ENCODE measurements around the gene TMEM200A. TPM values are rescaled to one million over a fixed set of nuclear protein-coding genes. Genes with fewer than 3 reads are reported as not detected.

Gene TMEM200A
- total RNA-seq, 1 donor from 2014 or later: 11.3 TPM

DNA sequence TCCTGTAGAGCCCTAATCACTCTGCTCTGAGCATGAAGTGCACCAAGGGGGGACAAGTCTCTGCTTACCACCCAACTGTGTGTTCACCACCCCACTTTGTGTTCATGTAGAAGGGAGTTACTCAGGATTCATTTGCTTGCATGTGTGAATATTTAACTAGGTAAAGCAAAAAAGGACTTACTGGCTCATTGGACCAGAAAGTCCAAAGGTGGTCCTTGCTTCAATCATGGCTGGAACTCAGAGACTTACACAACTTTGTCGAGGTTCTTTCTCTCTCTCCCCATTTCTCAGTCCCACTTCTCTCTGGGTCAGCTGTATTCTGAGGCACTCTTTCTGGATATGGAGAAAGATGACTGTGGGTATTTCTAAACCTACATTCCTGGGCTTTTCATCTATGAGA is 4.0 kb downstream of the TMEM200A start:
- TF ChIP-seq, protein P1, sequence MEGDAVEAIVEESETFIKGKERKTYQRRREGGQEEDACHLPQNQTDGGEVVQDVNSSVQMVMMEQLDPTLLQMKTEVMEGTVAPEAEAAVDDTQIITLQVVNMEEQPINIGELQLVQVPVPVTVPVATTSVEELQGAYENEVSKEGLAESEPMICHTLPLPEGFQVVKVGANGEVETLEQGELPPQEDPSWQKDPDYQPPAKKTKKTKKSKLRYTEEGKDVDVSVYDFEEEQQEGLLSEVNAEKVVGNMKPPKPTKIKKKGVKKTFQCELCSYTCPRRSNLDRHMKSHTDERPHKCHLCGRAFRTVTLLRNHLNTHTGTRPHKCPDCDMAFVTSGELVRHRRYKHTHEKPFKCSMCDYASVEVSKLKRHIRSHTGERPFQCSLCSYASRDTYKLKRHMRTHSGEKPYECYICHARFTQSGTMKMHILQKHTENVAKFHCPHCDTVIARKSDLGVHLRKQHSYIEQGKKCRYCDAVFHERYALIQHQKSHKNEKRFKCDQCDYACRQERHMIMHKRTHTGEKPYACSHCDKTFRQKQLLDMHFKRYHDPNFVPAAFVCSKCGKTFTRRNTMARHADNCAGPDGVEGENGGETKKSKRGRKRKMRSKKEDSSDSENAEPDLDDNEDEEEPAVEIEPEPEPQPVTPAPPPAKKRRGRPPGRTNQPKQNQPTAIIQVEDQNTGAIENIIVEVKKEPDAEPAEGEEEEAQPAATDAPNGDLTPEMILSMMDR (IDR thresholded peaks at IDR 0.05; ENCODE audit: unreplicated experiment): no peak
- Mint-ChIP-seq H3K4me1 (peaks cover 12% of the 10 kb centered on the region), H3K4me3 (no peak overlapping the region)

DNA sequence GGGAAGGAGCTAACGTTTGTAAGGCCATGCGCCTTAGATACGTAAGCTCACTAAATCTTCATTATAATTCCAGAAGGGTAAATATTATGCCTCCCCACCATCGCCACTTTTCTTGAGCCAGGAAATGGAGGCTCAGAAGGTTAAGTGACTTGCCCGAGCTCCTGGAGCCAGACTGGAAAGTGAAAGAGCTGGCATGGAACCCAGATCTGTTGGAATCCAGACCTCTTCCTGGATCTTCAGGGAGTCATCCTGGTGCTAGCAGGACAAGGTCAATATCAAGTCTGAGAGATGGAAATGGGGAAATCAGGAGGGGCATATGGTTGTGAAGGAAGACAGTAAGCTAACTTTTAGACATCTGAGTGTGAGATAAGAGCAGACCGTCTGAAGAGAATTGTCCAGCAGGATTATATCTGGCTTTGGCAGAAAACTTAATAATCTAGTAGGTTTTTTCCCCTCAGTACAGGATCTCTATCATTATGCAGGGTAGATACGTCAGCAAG is 6.2 kb downstream of the TMEM200A start:
- H3K36me3 Mint-ChIP-seq: no peaks in the 10 kb centered on the region
- peaks cover 7% of the 10 kb centered on the region for H3K4me1 Mint-ChIP-seq
- H3K27ac Mint-ChIP-seq: no peak overlapping the region
- DNase-seq (ENCODE audit: low spot score in 2 of 2, unreplicated experiment in 2 of 2): no peak
- no peak overlapping the region for H3K4me3 Mint-ChIP-seq
- TF ChIP-seq, protein P1 (IDR thresholded peaks at IDR 0.05; ENCODE audit: unreplicated experiment): no peak
- peaks cover 16% of the 10 kb centered on the region for H3K27me3 Mint-ChIP-seq (ENCODE audit: low read depth)
- H3K9me3 Mint-ChIP-seq: peaks cover 4% of the 10 kb centered on the region

More for the DNA sequence above, 4.0 kb downstream of the TMEM200A start:
- H3K36me3 Mint-ChIP-seq: no peaks in the 10 kb centered on the region
- DNase-seq (ENCODE audit: low spot score in 2 of 2, unreplicated experiment in 2 of 2): no peak
- no peak overlapping the region for H3K27ac Mint-ChIP-seq
- H3K9me3 Mint-ChIP-seq: no peaks in the 10 kb centered on the region
- peaks cover 24% of the 10 kb centered on the region for H3K27me3 Mint-ChIP-seq (ENCODE audit: low read depth)

DNA sequence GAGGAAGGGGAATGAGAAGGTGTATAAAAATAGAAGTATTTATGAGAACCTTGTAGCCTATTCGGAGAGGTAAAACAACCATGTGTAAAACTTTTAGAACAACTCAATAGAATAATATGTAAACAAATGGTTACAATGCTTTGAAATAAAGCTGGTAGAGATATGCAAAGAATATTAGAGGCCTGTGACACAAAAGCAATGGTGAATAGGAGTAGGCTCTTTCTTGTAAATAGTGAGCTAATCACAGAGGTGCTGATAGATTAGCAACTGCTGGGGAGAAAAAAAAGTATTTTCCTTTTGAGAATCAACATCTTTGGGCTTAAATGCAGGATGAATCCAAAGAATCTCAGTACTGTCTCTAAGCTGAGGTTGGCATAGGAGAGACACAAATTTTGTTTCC is 7.0 kb downstream of the TMEM200A start:
- Mint-ChIP-seq H3K27ac (no peak overlapping the region), H3K36me3 (no peaks in the 10 kb centered on the region), H3K4me3 (no peak overlapping the region), H3K27me3 (ENCODE audit: low read depth) (peaks cover 14% of the 10 kb centered on the region), H3K4me1 (peaks cover 5% of the 10 kb centered on the region), H3K9me3 (peaks cover 5% of the 10 kb centered on the region)
- TF ChIP-seq, protein P1 (IDR thresholded peaks at IDR 0.05; ENCODE audit: unreplicated experiment): no peak
- no peak for DNase-seq (ENCODE audit: low spot score in 2 of 2, unreplicated experiment in 2 of 2)

DNA sequence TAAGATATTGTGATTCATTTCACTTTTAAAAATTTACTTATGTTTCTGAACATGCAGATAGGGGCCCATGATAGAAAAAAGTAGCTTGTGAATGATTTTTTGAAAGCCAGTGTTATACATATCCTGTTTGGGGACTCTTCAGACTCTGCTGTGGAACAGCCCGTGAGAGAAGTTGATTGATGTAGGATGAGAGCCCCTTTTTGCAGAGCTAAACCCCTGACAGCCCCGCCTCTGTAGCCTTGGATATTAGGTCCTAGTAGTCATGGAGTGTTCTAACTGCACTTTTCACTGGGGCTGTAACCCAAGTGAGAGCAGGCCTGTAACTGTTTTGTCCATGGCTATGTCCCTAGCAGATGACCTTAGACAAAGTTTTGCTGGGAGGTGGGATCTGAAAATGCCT is 8.2 kb downstream of the TMEM200A start:
- H3K27ac Mint-ChIP-seq: no peak overlapping the region
- no peaks in the 10 kb centered on the region for H3K4me1 Mint-ChIP-seq
- peaks cover 4% of the 10 kb centered on the region for H3K27me3 Mint-ChIP-seq (ENCODE audit: low read depth)
- no peak for DNase-seq (ENCODE audit: low spot score in 2 of 2, unreplicated experiment in 2 of 2)
- no peaks in the 10 kb centered on the region for H3K36me3 Mint-ChIP-seq
- TF ChIP-seq, protein P1 (IDR thresholded peaks at IDR 0.05; ENCODE audit: unreplicated experiment): no peak
- H3K9me3 Mint-ChIP-seq: peaks cover 5% of the 10 kb centered on the region
- H3K4me3 Mint-ChIP-seq: no peak overlapping the region

DNA sequence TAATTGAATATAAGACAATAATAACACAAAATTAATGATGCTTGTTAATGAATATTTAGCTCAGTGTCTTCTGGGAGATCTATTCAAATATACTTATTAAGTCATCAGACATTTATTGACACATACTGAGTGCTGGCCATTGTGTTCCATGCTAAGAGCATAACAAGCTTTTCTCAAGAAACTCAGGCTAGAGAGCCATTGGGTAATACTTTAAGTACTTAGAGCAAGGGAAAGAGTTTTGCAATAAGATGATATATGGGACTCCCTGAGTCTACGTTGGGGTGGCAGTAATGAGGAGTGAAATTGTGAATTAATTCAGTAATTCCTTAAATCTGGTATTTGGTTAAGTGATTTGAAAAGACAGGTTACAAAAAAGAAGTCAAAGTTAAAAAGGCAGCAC is 11.1 kb downstream of the TMEM200A start:
- H3K36me3 Mint-ChIP-seq: no peaks in the 10 kb centered on the region
- no peaks in the 10 kb centered on the region for H3K27me3 Mint-ChIP-seq (ENCODE audit: low read depth)
- no peak for DNase-seq (ENCODE audit: low spot score in 2 of 2, unreplicated experiment in 2 of 2)
- H3K4me1 Mint-ChIP-seq: peaks cover 2% of the 10 kb centered on the region
- H3K9me3 Mint-ChIP-seq: peaks cover 5% of the 10 kb centered on the region
- H3K27ac Mint-ChIP-seq: no peak overlapping the region
- no peak overlapping the region for H3K4me3 Mint-ChIP-seq
- TF ChIP-seq, protein P1 (IDR thresholded peaks at IDR 0.05; ENCODE audit: unreplicated experiment): no peak

DNA sequence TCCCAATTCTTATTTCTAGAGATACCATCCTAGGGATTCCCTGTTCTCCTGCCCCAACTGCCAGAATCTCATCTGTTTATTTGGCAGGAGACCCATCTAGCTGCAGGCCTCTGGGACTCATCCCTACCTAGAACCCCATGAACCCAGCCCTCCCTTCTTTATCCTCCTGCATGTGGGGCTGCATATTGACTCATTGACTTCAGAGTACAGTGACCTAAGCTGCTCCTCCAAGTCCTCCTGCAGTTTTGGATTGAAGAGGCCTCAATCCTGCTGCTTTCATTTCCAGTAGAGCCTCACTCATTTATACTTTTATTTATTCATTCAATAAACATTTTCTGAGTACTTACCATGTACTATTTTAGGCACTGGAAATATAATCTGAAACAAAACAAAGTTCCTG is 11.6 kb downstream of the TMEM200A start:
- Mint-ChIP-seq H3K27ac (no peak overlapping the region), H3K27me3 (ENCODE audit: low read depth) (no peaks in the 10 kb centered on the region), H3K4me1 (peaks cover 2% of the 10 kb centered on the region), H3K9me3 (peaks cover 5% of the 10 kb centered on the region), H3K4me3 (no peak overlapping the region), H3K36me3 (no peaks in the 10 kb centered on the region)
- TF ChIP-seq, protein P1 (IDR thresholded peaks at IDR 0.05; ENCODE audit: unreplicated experiment): no peak
- no peak for DNase-seq (ENCODE audit: low spot score in 2 of 2, unreplicated experiment in 2 of 2)
